HTERT RPE-1 (cell line): ENCODE measurements around the gene NCDN.

ENCODE experiments used
- in situ Hi-C: fragments of 300-500 bp; cut with MboI; formaldehyde crosslinking; loops from 4 replicates; pipeline ENCODE4 v1.14.3; 2020; ENCODE audit warnings: low sequenced_read_pairs

Gene NCDN

DNA sequence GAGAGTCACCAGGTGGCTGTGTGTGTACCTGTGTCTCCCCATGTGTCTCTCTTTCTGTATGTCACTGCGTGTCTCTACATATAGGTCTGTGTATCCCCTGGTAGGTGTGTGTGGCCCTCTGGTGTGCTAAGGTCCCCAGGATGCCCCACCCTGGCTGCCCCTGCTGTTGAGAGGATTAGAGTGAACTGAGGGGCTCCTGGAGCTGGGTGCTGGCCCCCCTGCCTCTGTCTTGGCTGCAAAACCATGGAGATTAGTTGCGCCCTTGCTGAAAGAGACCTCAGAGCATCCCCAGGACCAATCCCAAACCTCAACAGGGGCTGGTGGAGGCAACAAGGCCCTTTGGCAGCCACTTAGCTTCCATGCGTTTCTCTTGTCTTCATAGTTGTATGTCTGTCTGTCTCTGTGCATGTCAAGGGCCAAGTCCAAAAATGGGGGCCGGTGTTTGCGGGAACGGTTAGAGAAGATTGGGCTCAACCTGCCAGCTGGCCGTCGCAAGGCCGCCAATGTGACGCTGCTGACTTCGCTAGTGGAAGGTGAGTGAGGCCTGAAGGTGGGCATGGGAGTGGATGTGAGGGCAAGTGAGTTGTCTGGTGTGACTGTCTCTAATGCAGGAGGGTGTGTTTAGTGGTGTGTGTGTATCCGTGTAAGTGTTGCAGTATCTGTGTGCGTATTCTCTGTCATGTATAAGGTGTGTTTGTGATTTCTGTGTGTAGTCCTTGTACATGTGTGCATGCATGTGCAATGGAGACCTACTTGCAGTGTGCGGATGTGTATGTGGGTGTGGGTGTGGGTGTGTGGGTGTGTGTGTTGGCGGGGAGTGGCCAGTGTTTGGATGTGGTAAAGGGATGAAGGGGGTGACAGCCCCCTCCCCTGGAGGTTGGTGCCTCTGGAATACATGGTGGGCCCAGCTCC lies 32.2 kb downstream of the NCDN start:
- in situ Hi-C loops: no loop called here

DNA sequence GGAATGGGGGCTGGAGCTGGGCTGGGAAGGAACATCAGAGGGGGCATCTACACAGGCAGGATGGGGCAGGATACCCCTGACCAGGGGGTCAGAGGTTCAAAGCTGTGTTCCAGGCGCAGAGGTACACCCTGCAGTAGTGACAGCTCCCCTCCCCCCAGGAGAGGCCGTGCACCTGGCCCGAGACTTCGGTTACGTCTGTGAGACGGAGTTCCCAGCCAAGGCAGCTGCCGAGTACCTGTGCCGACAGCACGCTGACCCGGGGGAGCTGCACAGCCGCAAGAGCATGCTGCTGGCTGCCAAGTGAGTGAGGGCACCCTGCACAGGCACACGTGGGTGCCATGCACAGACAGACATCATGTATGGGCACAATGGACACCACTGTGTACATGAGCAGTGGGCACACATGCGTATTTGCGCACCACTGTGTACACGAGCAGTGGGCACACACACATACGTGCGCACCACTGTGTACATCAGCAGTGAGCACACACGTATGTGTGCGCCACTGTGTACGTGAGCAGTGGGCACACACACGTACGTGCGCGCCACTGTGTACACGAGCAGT lies 33.0 kb downstream of the NCDN start:
- in situ Hi-C loops: no loop called here

DNA sequence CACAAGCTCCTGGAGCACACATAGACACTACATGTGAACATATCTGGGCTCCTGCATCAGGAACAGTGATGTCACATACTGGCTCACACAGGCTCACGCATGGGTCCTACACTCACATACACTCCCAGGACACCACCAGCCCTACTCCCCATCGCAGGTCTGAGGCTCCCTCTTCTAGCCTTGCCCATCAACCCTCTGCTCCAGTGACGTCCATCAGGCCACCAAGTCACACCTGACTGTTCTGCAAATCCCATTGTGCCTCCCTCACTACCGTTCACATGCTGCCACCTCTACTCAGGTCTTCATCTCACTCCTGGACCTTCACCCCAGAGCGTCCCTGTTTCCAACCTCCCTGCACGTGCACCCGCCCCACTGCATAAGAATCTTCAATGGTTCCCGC lies 33.6 kb downstream of the NCDN start:
- in situ Hi-C loops: no loop called here

DNA sequence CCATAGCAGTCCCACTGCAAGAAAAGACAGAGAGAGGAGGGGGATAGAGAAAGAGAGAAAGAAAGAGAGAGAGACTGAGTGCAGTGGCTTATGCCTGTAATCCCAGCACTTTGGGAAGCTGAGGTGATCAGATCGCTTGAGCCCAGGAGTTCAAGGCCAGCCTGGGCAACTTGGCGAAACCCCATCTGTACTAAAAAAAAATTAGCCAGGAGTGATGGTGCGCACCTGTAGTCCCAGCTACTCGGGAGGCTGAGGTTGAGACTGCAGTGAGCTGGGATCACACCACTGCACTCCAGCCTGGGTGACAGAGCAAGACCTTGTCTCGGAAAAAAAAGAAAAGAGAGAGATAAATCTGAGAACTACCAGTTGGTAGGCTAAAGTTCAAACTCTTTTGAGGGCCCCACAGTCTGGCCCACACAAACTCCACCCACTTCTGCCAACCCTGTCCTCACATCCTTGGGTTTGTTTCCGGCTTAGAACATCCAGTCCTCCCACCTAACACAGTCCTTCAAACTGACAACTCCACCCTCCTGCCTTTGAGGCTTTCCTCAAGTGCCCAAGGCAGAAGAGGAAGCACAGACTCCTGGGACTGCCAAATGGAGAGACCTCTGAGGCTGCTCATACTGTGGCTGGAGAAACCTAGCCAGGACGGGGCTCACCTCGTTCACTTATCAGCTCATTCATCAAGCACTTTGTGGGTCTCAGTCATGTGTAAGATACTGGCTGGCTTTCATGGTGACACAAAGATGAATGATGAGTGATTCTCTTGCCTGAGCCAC lies 35.6 kb downstream of the NCDN start:
- in situ Hi-C loops: no loop called here

DNA sequence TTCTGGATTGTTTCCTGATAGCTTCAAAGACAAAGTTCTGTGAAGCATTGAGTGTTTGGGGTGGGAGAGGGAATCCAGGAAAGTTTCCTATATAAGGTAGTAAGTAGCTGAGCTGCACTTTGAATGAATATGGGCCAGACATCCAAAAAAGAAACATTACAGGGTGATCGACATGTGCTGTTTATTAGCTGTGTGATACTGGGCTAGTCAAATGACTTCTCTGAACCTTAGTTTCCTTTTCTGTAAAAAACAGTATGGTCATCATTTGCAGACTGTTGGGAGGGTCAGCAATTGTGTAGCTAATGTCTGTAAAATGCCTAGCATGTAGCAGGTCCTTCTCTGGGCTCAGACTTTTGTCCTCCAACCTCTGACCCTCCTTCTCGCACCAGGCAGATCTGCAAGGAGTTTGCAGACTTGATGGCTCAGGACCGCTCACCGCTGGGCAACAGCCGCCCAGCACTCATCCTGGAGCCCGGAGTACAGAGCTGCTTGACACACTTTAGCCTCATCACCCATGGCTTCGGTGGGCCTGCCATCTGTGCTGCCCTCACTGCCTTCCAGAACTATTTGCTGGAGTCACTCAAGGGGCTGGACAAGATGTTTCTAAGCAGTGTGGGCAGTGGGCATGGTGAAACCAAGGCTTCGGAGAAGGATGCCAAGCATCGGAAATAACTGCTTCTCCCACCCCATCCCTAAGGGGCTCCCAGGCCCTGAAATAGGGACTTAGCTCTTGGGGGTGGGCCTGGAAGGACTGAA lies 36.6 kb downstream of the NCDN start:
- in situ Hi-C loops: no loop called here

DNA sequence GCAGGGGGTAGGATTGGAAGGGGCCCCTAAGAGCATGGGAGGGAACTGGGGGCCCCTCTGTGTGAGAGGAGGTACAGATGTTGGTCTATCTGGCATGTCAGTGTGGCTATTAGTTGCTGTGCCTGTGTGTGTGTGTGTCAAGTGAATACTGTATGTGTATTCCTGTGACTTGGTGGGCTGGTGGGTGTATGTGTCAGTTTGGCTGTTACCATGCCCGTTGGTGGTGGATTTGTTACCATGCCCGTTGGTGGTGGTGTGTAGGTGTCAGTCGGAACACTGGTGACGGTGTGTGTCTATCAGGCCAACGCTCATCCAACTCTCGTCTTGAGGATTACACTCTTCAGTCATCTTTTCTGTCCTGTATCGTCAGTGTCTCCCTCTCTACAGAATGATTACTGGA lies 38.1 kb downstream of the NCDN start:
- in situ Hi-C loops: no loop called here

DNA sequence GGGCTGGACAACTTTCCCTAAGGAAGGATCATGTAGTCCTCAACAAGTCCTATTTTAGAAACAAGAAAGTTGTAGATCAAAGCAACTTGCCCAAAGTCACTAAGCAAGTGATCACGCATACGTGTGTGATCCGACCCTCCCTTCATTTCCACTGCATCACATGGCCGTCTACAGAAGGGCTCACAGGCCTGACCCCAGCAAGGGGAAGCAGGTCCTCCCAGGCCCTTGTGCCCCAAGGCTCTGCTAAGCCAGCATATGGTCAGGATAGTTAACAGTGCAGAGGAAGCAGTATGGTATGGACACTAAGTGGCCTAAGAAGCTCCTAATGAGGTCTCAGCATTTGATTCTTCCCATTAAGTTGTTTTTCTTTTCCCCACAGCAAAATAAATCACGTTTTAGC lies 40.3 kb downstream of the NCDN start:
- in situ Hi-C loops: no loop called here

DNA sequence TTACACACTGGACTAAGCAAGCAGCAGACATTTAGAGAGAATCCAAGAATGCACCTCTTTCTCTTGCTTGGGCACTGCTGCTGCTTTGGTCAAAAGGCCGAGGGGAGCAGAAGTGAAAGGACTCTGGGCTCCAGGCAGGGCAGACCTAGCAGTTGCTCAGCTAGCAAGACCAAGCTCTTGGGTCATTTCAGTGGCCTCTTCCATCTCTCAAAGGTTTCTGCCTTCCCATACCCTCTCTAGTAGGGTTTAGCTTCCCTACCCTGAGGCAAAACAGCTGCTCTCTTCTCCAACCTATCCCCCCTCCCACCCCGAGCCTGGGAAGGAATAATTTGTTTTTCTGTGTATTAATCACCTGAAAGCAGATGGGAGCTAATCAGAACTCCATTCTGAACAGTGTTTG lies 41.3 kb downstream of the NCDN start:
- in situ Hi-C loops: no loop called here

DNA sequence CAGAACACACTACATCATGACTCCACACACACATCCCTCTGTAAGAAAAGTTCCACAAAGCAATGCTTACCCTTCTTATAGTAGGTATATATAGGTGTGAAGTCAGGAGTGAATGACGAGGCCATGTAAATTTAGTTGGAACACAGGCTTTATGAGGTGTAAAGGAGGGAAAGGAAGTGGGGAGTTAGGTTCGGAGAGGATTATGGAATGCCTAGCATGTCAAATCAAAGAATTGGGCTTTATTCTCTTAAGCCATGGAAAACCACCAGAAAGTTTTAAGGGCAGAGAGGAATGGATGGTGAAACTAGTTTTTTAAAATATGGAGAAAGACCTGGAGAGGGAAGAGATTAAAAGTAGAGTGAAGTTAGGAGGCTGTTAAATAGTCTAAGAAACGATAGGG lies 41.8 kb downstream of the NCDN start:
- in situ Hi-C loops: no loop called here

DNA sequence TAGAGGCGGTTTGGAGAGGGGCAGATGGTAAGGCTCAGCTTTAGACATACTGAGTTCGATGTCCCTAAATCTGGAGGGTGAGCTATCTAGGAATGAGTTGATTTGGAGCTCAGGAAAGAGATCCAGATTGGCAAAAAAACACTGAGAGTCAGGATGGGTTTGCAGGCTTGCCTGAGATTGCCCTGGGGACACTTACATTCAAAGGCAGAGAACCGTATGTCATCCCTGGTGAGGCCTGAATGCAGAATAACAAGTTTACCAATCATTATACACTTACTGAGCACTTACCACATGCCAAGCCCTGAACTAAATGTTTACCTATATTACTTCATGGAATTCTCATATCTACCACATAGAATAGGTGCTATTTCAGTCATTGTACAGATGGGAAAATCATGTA lies 43.0 kb downstream of the NCDN start:
- in situ Hi-C loops: no loop called here

DNA sequence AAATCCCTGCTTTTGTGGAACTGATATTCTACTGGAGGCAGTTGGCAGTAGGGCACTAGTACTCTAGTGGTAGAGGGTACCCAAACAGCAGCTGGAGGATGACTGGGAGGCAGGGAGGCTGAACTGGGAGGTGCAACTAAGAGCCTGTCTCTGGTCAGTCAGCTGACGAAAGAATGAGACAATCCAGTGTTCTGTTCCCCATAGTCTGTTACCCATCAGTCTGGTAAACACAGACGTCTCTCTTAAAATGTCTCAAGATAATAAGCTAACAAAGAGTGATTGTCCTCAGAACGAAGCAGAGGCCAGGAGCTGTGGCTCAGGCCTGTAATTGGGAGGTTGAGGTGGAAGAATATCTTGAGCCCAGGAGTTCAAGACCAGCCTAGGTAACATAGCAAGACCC lies 45.9 kb downstream of the NCDN start:
- in situ Hi-C loops: no loop called here

DNA sequence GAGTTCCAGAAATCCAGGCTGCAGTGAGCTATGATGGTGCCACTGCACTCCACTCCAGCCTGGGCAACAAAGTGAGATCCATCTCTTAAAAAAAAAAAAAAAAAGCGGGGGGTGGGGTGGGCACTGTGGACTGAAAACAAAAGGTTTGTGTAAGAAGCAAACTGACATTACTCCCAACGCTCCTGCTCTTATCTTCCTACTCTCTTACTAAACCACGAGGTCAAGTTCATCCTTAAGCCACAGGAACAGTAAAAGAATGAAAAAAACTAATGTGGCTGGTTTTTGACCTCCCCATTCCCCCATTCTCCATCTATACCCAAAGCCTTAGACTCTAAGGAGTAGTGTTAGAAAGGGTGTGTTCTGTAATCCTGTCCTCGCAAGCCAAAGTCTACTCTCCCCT lies 46.3 kb downstream of the NCDN start:
- in situ Hi-C loops: no loop called here

DNA sequence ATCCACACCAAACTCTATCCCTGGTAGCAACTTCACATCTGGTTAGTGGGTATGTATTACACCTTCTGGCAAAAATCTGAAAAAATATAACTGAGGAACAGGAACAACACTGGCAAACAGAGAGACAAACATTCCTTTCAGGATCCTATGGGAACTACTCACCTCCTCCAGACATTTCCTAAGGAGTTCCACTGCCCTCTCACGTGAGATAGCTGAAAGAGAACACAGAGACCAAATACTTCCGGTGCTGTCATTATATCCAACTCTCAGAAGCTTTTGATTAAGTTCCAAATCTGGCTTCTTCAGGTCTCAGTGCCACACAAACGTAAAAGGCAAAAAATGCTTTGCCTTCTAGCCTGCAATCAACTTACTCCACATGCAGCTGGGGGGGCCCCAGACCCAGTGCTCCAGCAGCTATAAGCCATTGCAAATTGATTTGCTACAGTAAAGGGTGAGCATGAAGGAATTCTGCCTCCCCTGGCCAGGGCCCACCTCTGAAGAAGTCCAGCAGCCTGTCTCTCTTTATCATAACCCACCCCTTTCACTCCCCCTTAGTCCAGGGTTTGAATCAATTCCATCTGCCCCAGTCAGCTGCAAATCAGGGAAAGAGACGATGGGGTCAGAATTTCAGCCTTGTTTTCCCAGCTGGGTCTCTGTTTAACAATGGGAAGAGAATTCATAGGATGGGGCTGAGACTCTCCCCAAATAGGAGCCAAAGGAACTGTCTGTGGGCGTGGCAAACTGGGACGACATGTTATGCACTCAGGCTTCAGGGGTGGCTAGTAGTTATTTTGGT lies 47.7 kb downstream of the NCDN start:
- in situ Hi-C loops: no loop called here

DNA sequence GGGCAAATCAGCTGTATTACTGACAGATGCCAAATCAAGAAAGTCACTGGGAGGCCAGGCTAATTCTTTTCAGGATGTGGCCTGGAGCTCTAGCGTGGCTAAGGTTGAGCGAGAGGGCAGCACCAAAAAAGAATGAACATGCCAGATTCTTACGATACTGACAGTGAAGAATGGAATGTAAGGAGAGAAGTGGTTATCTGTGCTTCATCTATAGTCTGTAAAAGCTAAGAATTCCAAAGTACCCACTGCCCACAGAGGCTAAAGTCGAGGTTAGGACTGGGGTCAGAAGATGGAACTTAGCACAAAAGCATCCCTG lies 48.2 kb downstream of the NCDN start:
- in situ Hi-C loops: no loop called here

DNA sequence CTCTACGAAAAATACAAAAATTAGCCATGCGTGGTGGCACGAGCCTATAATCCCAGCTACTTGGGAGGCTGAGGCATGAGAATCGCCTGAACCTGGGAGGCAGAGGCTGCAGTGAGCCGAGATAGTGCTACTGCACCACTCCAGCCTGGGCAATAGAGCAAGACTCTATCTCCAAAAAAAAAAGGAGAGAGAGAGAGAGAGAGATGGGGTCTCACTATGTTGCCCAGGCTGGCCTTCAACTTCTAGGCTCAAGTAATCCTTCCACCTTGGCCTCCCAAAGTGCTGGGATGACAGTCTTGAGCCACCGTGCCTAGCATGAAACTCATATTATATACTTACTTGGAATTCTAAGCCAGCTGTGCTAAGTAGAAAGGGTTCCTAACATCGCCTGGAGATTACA lies 54.1 kb downstream of the NCDN start:
- in situ Hi-C loops: no loop called here

DNA sequence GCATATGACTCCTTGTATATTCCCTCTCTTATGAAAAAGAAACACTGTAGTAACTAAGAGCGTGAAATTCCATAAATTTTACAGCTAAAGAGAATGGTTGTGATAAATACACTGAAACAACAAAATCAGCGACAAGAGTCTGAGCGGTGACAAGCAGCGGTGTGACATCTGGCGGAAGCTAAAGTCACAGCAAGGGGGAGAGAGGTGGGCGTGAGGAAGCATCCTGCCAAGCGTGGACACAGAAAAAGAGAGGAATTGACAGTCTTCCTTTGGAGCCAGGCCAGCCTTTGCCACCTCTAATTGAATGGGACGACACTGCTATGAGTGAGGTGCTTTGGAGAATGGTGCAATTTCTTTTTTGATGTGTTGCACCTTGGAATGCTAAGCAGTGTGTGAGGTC lies 57.8 kb downstream of the NCDN start:
- in situ Hi-C loops: no loop called here
